Endothelial cell of umbilical vein (primary cell): ENCODE results near the gene RASAL2. TPM values are rescaled to one million over a fixed set of nuclear protein-coding genes. Genes with fewer than 3 reads are reported as not detected.

Experiments used
- BruUV-seq: library from RNA; stranded (reverse); fragments of 400-500 nt; replicated peaks from 2 replicates; lab custom pipeline; 2021; lab: Mats Ljungman, UMichigan
- CTCF ChIA-PET: fragments of 300-600, 350-600 bp; sonication (Branson Sonifier 250); formaldehyde crosslinking; loops from one replicate; lab custom pipeline; 2021; ENCODE audit warnings: antibody characterized with exemption, inconsistent platforms; lab: Charles Lee
- POLR2A ChIA-PET: fragments of 300-600, 350-600 bp; sonication (Branson Sonifier 250); formaldehyde crosslinking; loops from one replicate; lab custom pipeline; 2021; ENCODE audit warnings: antibody characterized with exemption, inconsistent platforms; lab: Charles Lee
- DNase-seq: peaks from one replicate; pipeline ENCODE4 v3.0.0-alpha.2; 2011; ENCODE audit warnings: low read depth, low spot score
- FAIRE-seq: peaks from 2 replicates; lab custom pipeline; 2011; peaks lifted over from hg19 to GRCh38; lab: Jason Lieb, UNC
- H2AFZ ChIP-seq: 2 replicates; pipeline ENCODE4 v1.6.0; 2012; ENCODE audit warnings: low read depth, low read length, control low read depth, inconsistent platforms
- H3K27ac ChIP-seq: 2 replicates; pipeline ENCODE4 v1.5.1; 2011; ENCODE audit warnings: low read depth, mild to moderate bottlenecking, control low read depth, low read length, moderate library complexity; ENCODE audit not compliant: insufficient read depth
- H3K27me3 ChIP-seq, 2 experiments: 2 replicates each; pipeline versions ENCODE4 v1.6.0 to v1.6.1; 2011; ENCODE audit warnings: low read length in 2 of 2, mixed read lengths in 1 of 2; ENCODE audit not compliant: control insufficient read depth in 2 of 2, insufficient read depth in 2 of 2
- H3K36me3 ChIP-seq, 2 experiments: 2 replicates in 1 of 2; 3 replicates in 1 of 2; pipeline ENCODE4 v1.5.1; 2011; ENCODE audit warnings: low read length in 2 of 2, mild to moderate bottlenecking in 1 of 2, moderate library complexity in 1 of 2; ENCODE audit not compliant: control insufficient read depth in 2 of 2, insufficient read depth in 2 of 2; ENCODE audit errors: extremely low read depth in 1 of 2
- H3K4me1 ChIP-seq: 3 replicates; pipeline ENCODE4 v1.5.1; 2011; ENCODE audit warnings: mild to moderate bottlenecking, low read length; ENCODE audit not compliant: control insufficient read depth, insufficient read depth; ENCODE audit errors: extremely low read depth
- H3K4me2 ChIP-seq: 2 replicates; pipeline ENCODE4 v1.6.1; 2011; ENCODE audit warnings: low read length, control low read depth, mixed read lengths; ENCODE audit not compliant: insufficient read depth
- H3K4me3 ChIP-seq, 3 experiments: fragments of 200-600 bp in 1 of 3; sonication (generic), shearing (Covaris generic) in 1 of 3; replicated peaks in 1 of 3; 2 replicates each; pipeline ENCODE4 v1.5.1; 2011 to 2016; ENCODE audit warnings: control low read depth in 3 of 3, low read length in 3 of 3, mild to moderate bottlenecking in 2 of 3, inconsistent platforms in 1 of 3, low read depth in 1 of 3, moderate library complexity in 1 of 3; ENCODE audit not compliant: insufficient read depth in 1 of 3
- H3K79me2 ChIP-seq: 2 replicates; pipeline ENCODE4 v1.6.0; 2012; ENCODE audit warnings: low read length, inconsistent platforms; ENCODE audit not compliant: control insufficient read depth, insufficient read depth
- H3K9ac ChIP-seq: replicated peaks from 2 replicates; pipeline ENCODE3; 2011; ENCODE audit warnings: low read length, control low read depth; ENCODE audit not compliant: insufficient read depth; ENCODE audit errors: extremely low read depth
- H3K9me1 ChIP-seq: replicated peaks from 3 replicates; pipeline ENCODE4 v1.6.0; 2011; ENCODE audit warnings: mild to moderate bottlenecking, low read length; ENCODE audit not compliant: control insufficient read depth, insufficient read depth; ENCODE audit errors: extremely low read depth
- H3K9me3 ChIP-seq: replicated peaks from 2 replicates; pipeline ENCODE4 v1.5.1; 2012; ENCODE audit warnings: low read length, inconsistent platforms; ENCODE audit not compliant: control insufficient read depth, insufficient read depth
- H4K20me1 ChIP-seq: replicated peaks from 2 replicates; pipeline ENCODE3; 2011; ENCODE audit warnings: mild to moderate bottlenecking, low read length; ENCODE audit not compliant: control insufficient read depth, insufficient read depth; ENCODE audit errors: extremely low read depth
- CTCF ChIP-seq, 2 donors: IDR thresholded peaks; 1 replicate in 1 of 2; 2 replicates in 1 of 2; pipeline ENCODE4 v1.5.1; 2011; ENCODE audit warnings: low read length in 2 of 2, mild to moderate bottlenecking in 2 of 2, moderate library complexity in 2 of 2, control low read depth in 1 of 2, inconsistent platforms in 1 of 2, low read depth in 1 of 2; ENCODE audit not compliant: insufficient read depth in 1 of 2; ENCODE audit errors: extremely low read depth in 1 of 2
- EZH2 ChIP-seq: IDR thresholded peaks from 2 replicates; pipeline ENCODE4 v1.6.1; 2012; ENCODE audit warnings: borderline replicate concordance, low read depth, mild to moderate bottlenecking, moderate library complexity, low read length, inconsistent platforms; ENCODE audit not compliant: severe bottlenecking
- FOS ChIP-seq: IDR thresholded peaks from 2 replicates; pipeline ENCODE4 v1.6.1; 2011; ENCODE audit warnings: mild to moderate bottlenecking, low read length, moderate library complexity, borderline replicate concordance; ENCODE audit not compliant: insufficient read depth
- GATA2 ChIP-seq: IDR thresholded peaks from 2 replicates; pipeline ENCODE4 v1.7.0; 2011; ENCODE audit warnings: low read depth, mild to moderate bottlenecking, moderate library complexity, mixed read lengths, low read length; ENCODE audit not compliant: insufficient read length, insufficient read depth
- JUN ChIP-seq: IDR thresholded peaks from 2 replicates; pipeline ENCODE4 v1.6.1; 2011; ENCODE audit warnings: borderline replicate concordance, low read depth; ENCODE audit not compliant: insufficient read length, insufficient read depth
- MAX ChIP-seq: IDR thresholded peaks from 2 replicates; pipeline ENCODE4 v1.6.1; 2011; ENCODE audit not compliant: insufficient read depth, insufficient read length
- MYC ChIP-seq: IDR thresholded peaks from one replicate; pipeline ENCODE4 v1.6.1; 2011; ENCODE audit warnings: mild to moderate bottlenecking, low read depth, low read length
- POLR2A ChIP-seq: IDR thresholded peaks from 2 replicates; pipeline ENCODE4 v1.6.1; 2012; ENCODE audit warnings: low read depth, mild to moderate bottlenecking, control low read depth, low read length
- POLR2AphosphoS5 ChIP-seq: IDR thresholded peaks from 2 replicates; pipeline ENCODE4 v1.6.1; 2012; ENCODE audit warnings: low read depth, mild to moderate bottlenecking, control low read depth, low read length, moderate library complexity; ENCODE audit not compliant: insufficient read depth
- dilution Hi-C: fragments of 300-500 bp; cut with MboI; formaldehyde crosslinking; loops from one replicate; pipeline ENCODE4 v1.15.0; 2019; ENCODE audit warnings: low sequenced_read_pairs; ENCODE audit not compliant: extremely low pct_ligation_motif_present
- intact Hi-C: fragments of 100-400 bp; cut with micrococcal nuclease; formaldehyde crosslinking; loops from one replicate; pipeline ENCODE4 v1.10.0; 2022
- polyA plus RNA-seq, 4 experiments: library from polyadenylated mRNA; depleted of rRNA in 3 of 4; stranded (reverse) in 3 of 4; unstranded in 1 of 4; fragments of >200 nt; gene quantifications; 2 replicates each; pipeline versions ENCODE4 v1.2.1 to v1.2.3, GENCODE V29; 2011 to 2012; ENCODE audit warnings: missing spikeins in 1 of 4
- total RNA-seq: library from RNA; stranded (reverse); gene quantifications from 2 replicates; pipeline ENCODE4 v1.2.3, GENCODE V29; 2021

Gene RASAL2
- total and polyA plus RNA-seq, 2 donors (not counting 3 experiments of a cell fraction or from before 2014, with no cell fraction given): 12.5 to 15.5 TPM

GRCh38 chr1:178528953-178529335 is 435.0 kb downstream of the RASAL2 start:
- no peaks in the 10 kb centered on the region for H3K4me1 ChIP-seq
- no peak for DNase-seq
- H3K36me3 ChIP-seq: no peaks in the 10 kb centered on the region
- intact Hi-C loops: no loop called here
- no peaks in the 10 kb centered on the region for H3K79me2 ChIP-seq
- H3K9ac ChIP-seq: no peak overlapping the region
- H3K27me3 ChIP-seq: no peaks in the 10 kb centered on the region
- no peak overlapping the region for H3K27ac ChIP-seq
- H3K4me2 ChIP-seq: no peak overlapping the region
- TF ChIP-seq POLR2A (no peak), POLR2AphosphoS5 (no peak), CTCF (IDR thresholded peaks at IDR 0.05; ENCODE audit: extremely low read depth in 1 of 2, insufficient read depth in 1 of 2, low read depth in 1 of 2, low read length in 2 of 2) (no peak), MAX (no peak), JUN (no peak), MYC (no peak), EZH2 (no peak), GATA2 (no peak), FOS (no peak)
- no peaks in the 10 kb centered on the region for H3K9me3 ChIP-seq
- CTCF ChIA-PET: interaction anchor here (1.0 to 7.4 kb wide), 5 partner anchors 188 to 474 kb away, joined by 3 to 88 read pairs (median 16); no protein-coding TSS in a partner anchor
- H3K4me3 ChIP-seq: no peak overlapping the region
- POLR2A ChIA-PET: no interaction called here
- dilution Hi-C loops: no loop called here
- no peaks in the 10 kb centered on the region for H4K20me1 ChIP-seq
- H2AFZ ChIP-seq: no peak overlapping the region
- no peaks in the 10 kb centered on the region for H3K9me1 ChIP-seq
- no peak for FAIRE-seq
- BruUV-seq: no TSS peak
